Neural cell (in vitro differentiated cells): ENCODE measurements around the gene PHACTR1. TPM values are rescaled to one million over a fixed set of nuclear protein-coding genes. Genes with fewer than 3 reads are reported as not detected.

Experiments used
- H2AFZ ChIP-seq: fragments of 200-600, 300-800 bp; sonication (generic), shearing (Covaris generic); 2 replicates; pipeline ENCODE4 v1.6.0; 2014; ENCODE audit warnings: low read depth, mild to moderate bottlenecking, antibody characterized with exemption, low read length, moderate library complexity
- H3F3A ChIP-seq: fragments of 200-600 bp; shearing (Covaris generic); 2 replicates; pipeline ENCODE4 v1.6.1; 2016; ENCODE audit warnings: mild to moderate bottlenecking, moderate library complexity, mixed read lengths, antibody characterized with exemption, low read length; ENCODE audit not compliant: insufficient read depth, poor library complexity, severe bottlenecking
- H3K27ac ChIP-seq: fragments of 200-600, 300-800 bp; sonication (generic), shearing (Covaris generic); 2 replicates; pipeline ENCODE4 v1.5.1; 2014; ENCODE audit warnings: mild to moderate bottlenecking, low read length, moderate library complexity
- H3K27me3 ChIP-seq: fragments of 300-800, 200-600 bp; sonication (generic), shearing (Covaris generic); 2 replicates; pipeline ENCODE4 v1.6.0; 2014; ENCODE audit warnings: mild to moderate bottlenecking, low read depth, low read length, moderate library complexity; ENCODE audit not compliant: insufficient read depth
- H3K36me3 ChIP-seq: fragments of 300-800, 200-600 bp; sonication (generic), shearing (Covaris generic); 2 replicates; pipeline ENCODE4 v1.5.1; 2014; ENCODE audit warnings: mild to moderate bottlenecking, antibody characterized with exemption, low read length, moderate library complexity; ENCODE audit not compliant: insufficient read depth
- H3K4me2 ChIP-seq: fragments of 300-800, 200-600 bp; sonication (generic), shearing (Covaris generic); 2 replicates; pipeline ENCODE4 v1.6.0; 2014; ENCODE audit warnings: mild to moderate bottlenecking, low read length
- H3K4me3 ChIP-seq: fragments of 300-800, 200-600 bp; sonication (generic), shearing (Covaris generic); 2 replicates; pipeline ENCODE4 v1.5.1; 2014; ENCODE audit warnings: mild to moderate bottlenecking, low read length, moderate library complexity
- H3K79me2 ChIP-seq: fragments of 200-600 bp; shearing (Covaris generic); replicated peaks from 2 replicates; pipeline ENCODE4 v1.6.0; 2014; ENCODE audit warnings: mild to moderate bottlenecking, low read length, moderate library complexity; ENCODE audit not compliant: insufficient read depth
- H3K9ac ChIP-seq: fragments of 300-800, 200-600 bp; sonication (generic), shearing (Covaris generic); 2 replicates; pipeline ENCODE4 v1.6.1; 2016; ENCODE audit warnings: mild to moderate bottlenecking, low read length, mixed read lengths
- H3K9me2 ChIP-seq: fragments of 200-600 bp; shearing (Covaris generic); 2 replicates; pipeline ENCODE4 v1.6.1; 2016; ENCODE audit warnings: mild to moderate bottlenecking, low read length, mixed read lengths; ENCODE audit not compliant: insufficient read depth
- H3K9me3 ChIP-seq: fragments of 200-600, 300-800 bp; sonication (generic), shearing (Covaris generic); 2 replicates; pipeline ENCODE4 v1.6.1; 2016; ENCODE audit warnings: mild to moderate bottlenecking, mixed run types, low read length, moderate library complexity, mixed read lengths
- H4K20me1 ChIP-seq: fragments of 200-600 bp; shearing (Covaris generic); 2 replicates; pipeline ENCODE4 v1.6.1; 2016; ENCODE audit warnings: mild to moderate bottlenecking, mixed run types; ENCODE audit not compliant: insufficient read depth
- CTCF ChIP-seq: fragments of 450-650 bp; IDR thresholded peaks from 2 replicates; pipeline ENCODE4 v1.5.1; 2014; ENCODE audit warnings: antibody characterized with exemption, mild to moderate bottlenecking, moderate library complexity; ENCODE audit not compliant: poor library complexity, severe bottlenecking
- EP300 ChIP-seq: fragments of 450-650 bp; conservative IDR thresholded peaks from 2 replicates; pipeline ENCODE4 v1.6.1; 2014; ENCODE audit warnings: antibody characterized with exemption, mild to moderate bottlenecking, moderate library complexity; ENCODE audit not compliant: poor library complexity, severe bottlenecking
- EZH2 ChIP-seq: fragments of 200-600, 300-800 bp; shearing (Covaris generic), sonication (generic); IDR thresholded peaks from 2 replicates; pipeline ENCODE4 v1.6.1; 2014; ENCODE audit warnings: antibody characterized with exemption, low read length, borderline replicate concordance, mild to moderate bottlenecking; ENCODE audit not compliant: insufficient read depth, poor library complexity, severe bottlenecking
- MXI1 ChIP-seq: fragments of 450-650 bp; conservative IDR thresholded peaks from 2 replicates; pipeline ENCODE4 v1.6.1; 2014; ENCODE audit warnings: antibody characterized with exemption, mild to moderate bottlenecking; ENCODE audit not compliant: poor library complexity, severe bottlenecking
- RAD21 ChIP-seq: fragments of 450-650 bp; conservative IDR thresholded peaks from 2 replicates; pipeline ENCODE4 v1.6.1; 2014; ENCODE audit warnings: antibody characterized with exemption, mild to moderate bottlenecking, moderate library complexity
- REST ChIP-seq: IDR thresholded peaks from 2 replicates; pipeline ENCODE4 v1.6.1; 2012; ENCODE audit warnings: borderline replicate concordance
- SMC3 ChIP-seq: fragments of 450-650 bp; conservative IDR thresholded peaks from 2 replicates; pipeline ENCODE4 v1.6.1; 2014; ENCODE audit warnings: antibody characterized with exemption, mild to moderate bottlenecking, moderate library complexity; ENCODE audit not compliant: poor library complexity
- TAF1 ChIP-seq: IDR thresholded peaks from 2 replicates; pipeline ENCODE4 v1.6.1; 2012; ENCODE audit warnings: low read depth
- polyA plus RNA-seq: library from polyadenylated mRNA; depleted of rRNA; stranded (reverse); fragments of >200 nt; gene quantifications from 2 replicates; pipeline ENCODE4 v1.2.3, GENCODE V29; 2014

Gene PHACTR1
- polyA plus RNA-seq, 1 donor from 2014 or later = 7.8 TPM

DNA sequence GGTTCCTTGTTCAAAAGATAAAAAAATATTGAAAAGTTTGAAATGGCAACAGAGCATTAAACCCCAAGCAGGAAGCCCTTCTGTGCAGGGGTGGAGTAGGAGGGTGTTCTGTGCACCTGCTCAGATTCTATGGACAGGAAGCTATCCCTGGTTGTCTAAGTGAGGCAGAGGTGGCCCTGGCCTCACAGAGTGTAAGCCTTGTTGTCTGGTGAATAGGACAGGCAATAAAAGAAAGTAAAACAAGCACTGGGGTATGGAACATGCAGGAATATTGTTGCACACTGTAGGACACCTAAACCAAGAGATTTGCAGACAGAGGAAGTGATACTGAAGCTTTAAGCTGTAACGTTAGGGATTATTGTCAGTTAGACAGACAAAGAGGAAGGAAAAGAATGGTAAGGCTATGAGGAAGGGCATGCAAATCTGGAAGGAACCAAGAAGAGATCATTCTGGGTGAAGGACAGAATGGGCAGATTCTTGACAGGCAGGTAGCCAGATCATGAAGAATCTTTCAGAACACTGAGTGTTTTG is 545.0 kb downstream of the PHACTR1 start:
- H4K20me1 ChIP-seq = no peaks in the 10 kb centered on the region
- H3K27me3 ChIP-seq = no peaks in the 10 kb centered on the region
- H3K79me2 ChIP-seq = no peaks in the 10 kb centered on the region
- TF ChIP-seq TAF1 = no peak
- TF ChIP-seq CTCF = no peak
- no peak for TF ChIP-seq EZH2
- no peaks in the 10 kb centered on the region for H3K9me3 ChIP-seq
- H3K36me3 ChIP-seq = no peaks in the 10 kb centered on the region
- H3F3A ChIP-seq = no peaks in the 10 kb centered on the region
- no peak overlapping the region for H3K4me3 ChIP-seq
- H3K9me2 ChIP-seq = no peaks in the 10 kb centered on the region
- no peak overlapping the region for H3K9ac ChIP-seq
- no peak overlapping the region for H3K27ac ChIP-seq
- no peak overlapping the region for H3K4me2 ChIP-seq
- H2AFZ ChIP-seq = no peak overlapping the region

DNA sequence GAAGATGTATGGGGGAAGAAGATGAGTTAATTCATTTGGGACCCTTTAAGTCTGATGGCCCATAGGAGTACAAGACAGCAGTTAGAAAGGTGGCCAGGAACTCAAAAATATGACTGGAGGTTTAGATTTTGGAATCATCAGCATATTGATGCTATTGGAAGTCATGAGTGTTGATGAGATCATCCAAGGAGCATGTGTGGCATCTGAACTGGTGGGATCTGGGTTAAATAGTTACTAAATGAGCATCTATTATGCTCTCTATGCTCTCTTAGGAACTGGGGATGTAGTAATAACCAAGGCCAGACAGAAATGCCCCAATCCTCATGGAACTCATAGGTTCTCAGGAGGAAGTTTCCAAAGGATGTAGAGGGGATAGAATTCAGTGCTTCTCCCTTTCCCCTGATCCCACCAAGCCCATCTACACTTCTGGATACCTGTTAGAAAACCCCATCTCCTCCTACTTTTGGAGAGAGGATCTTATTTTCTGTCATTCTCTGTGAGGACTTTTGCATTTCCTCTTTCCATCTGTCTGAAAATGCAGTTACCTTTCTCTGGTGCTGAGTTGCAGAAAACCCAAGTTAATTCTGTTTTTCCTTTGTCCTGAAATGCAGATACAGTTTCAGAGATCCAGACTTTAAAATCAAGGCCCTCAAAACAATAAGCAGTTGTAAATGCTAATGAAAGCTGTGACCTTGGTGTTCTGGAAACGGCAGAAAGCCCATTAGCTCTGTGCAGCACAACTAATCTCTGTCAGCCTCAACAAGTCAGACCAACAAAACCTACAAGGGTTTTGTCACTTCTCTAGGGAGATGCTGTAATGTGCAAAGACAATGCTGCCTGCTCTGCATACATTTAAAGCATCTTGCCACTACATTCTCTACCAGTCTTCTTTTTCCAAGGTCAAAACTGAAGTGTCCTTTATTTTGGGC is 546.0 kb downstream of the PHACTR1 start:
- Histone ChIP-seq H3K27ac (no peak overlapping the region), H3K9me2 (no peaks in the 10 kb centered on the region)
- TF ChIP-seq EP300 (no peak), CTCF (no peak), EZH2 (no peak), TAF1 (no peak), RAD21 (no peak), MXI1 (no peak), REST (no peak), SMC3 (no peak)

More for the DNA sequence above, 546.0 kb downstream of the PHACTR1 start:
- Histone ChIP-seq H3K9ac (no peak overlapping the region), H3K27me3 (no peaks in the 10 kb centered on the region), H3F3A (no peaks in the 10 kb centered on the region), H2AFZ (no peak overlapping the region), H3K79me2 (no peaks in the 10 kb centered on the region), H4K20me1 (no peaks in the 10 kb centered on the region), H3K4me3 (no peak overlapping the region), H3K36me3 (no peaks in the 10 kb centered on the region), H3K9me3 (no peaks in the 10 kb centered on the region), H3K4me2 (no peak overlapping the region)
